Urinary bladder (tissue), 4 donors: ENCODE data around the gene MRFAP1. TPM values are rescaled to one million over a fixed set of nuclear protein-coding genes. Genes with fewer than 3 reads are reported as not detected.
A peak's percentile ranks its signal among the peaks of the same experiment; 100 is the strongest.
"Not testable (repeated sequence)": the region's sequence is repeated elsewhere in the genome, so short reads cannot be mapped to it uniquely, and the experiment has no call there.

Experiments used
- DNase-seq: peaks from one replicate; pipeline ENCODE4 v3.0.0-alpha.2; 2015; ENCODE audit errors: extremely low spot score
- H3K27ac ChIP-seq: one replicate; pipeline ENCODE4 v1.5.1; 2013; ENCODE audit warnings: low read depth, mild to moderate bottlenecking, moderate library complexity
- H3K36me3 ChIP-seq: one replicate; pipeline ENCODE4 v1.6.1; 2013; ENCODE audit warnings: mild to moderate bottlenecking, moderate library complexity; ENCODE audit not compliant: insufficient read depth
- H3K4me1 ChIP-seq: one replicate; pipeline ENCODE4 v1.6.1; 2013; ENCODE audit warnings: mild to moderate bottlenecking, moderate library complexity; ENCODE audit not compliant: insufficient read depth
- H3K4me3 ChIP-seq: one replicate; pipeline ENCODE4 v1.5.1; 2013; ENCODE audit warnings: low read depth, low read length
- WGBS: extraction: QIAGEN DNeasy Blood & Tissue Kit; methylation state at CpG from one replicate; pipeline ENCODE4 v1.1.7; 2013; 5-methylcytosine and 5-hydroxymethylcytosine counted together
- polyA plus RNA-seq: library from polyadenylated mRNA; stranded (reverse); fragments of 200-250 nt; gene quantifications from one replicate; pipeline ENCODE4 v1.2.3, GENCODE V29; 2013
- total RNA-seq: library from RNA; depleted of rRNA; stranded (reverse); fragments of >200 nt; gene quantifications from one replicate; pipeline ENCODE4 v1.2.3, GENCODE V29; 2014
- donor health status: healthy with polysubstance abuse.
- donor health status: healthy.

Gene MRFAP1
- total and polyA plus RNA-seq, 2 donors, result 81.2 to 384 TPM

DNA sequence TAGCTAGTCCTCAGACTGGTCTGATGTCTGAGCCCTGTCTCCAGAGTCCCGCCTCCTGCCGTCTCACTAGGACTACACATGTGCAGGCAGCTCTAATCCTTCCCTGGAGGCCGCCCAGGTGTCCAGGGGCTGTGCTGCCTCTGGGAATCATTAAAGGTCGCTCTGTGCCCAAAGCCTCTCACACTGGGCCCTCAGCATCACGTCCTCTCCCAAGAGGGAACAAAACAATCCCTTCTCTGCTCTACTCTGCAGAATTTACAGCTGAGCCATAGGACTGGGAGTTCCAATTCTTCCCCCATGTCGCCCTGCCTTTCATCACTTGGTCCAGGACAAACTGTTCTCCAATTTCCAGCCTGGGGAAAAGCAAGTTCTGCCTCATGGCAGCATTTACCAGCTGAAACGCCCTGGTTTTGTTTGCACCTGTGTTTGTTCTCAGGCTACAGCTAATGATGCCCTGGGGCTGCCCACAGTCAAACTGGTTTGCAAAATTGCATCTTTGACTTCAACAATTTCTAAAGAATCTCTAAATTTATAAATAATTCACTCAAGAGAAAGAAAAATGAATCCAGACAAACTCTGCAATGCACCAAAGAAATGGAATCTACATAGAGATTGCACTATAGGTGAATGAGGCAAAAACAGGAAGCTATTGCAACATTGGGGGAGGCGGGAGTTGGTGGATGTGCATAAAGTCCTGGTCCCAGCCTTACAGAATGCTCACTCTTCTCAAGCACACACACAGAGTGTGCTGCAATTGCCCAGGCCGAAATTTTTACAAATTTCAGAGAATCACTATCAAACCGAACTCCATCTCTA is 7.2 kb upstream of the MRFAP1 start:
- Histone ChIP-seq H3K27ac (no peak overlapping the region), H3K36me3 (no peaks in the 10 kb centered on the region), H3K4me1 (no peaks in the 10 kb centered on the region), H3K4me3 (no peak overlapping the region)
- 64% methylated on average over 10 of the region's 10 CpGs for WGBS
- no peak for DNase-seq

DNA sequence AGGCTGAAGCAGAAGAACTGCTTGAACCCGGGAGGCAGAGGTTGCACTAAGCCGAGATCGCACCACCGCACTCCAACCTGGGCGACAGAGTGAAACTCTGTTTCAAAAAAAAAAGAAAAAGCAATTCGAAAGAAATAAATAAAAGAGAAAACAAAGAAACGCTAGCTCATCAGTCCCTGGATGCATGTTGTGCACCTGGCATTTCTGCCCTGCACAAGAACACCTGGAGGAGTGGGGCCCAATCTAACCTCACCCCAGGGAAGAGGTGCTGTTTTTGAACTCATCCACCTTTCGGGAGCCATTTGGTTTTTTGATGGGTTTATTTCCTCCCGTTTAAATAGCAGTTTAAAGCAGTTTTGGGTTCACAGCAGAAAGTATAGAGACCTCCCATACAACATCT is 5.7 kb upstream of the MRFAP1 start:
- DNase-seq, result no peak

DNA sequence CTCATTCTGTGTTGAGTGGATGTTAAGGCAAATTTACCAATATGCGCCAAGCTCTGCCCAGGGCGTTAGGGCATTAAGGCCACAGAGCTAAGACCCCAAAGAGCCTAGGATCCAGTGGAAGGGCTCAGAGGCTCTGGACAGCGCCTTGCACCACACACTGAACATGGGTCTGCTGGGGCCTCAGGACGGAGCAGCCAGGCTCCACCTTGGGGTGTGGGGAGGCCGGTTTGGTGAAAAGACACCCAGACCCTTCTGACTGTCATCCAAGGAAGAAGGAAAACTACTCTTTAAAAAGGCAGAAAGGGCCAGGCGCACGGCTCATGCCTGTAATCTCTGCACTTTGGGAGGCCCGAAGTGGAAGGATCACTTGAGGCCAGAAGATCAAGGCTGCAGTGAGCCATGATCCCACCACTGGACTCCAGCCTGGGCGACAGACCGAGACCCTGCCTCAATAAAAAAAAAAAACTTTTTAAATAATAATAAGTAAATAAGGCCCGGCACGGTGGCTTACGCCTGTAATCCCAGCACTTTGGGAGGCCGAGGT is 1.3 kb upstream of the MRFAP1 start:
- 93% methylated on average over 14 of the region's 14 CpGs for WGBS
- Histone ChIP-seq H3K4me1 (no peaks in the 10 kb centered on the region), H3K36me3 (no peaks in the 10 kb centered on the region), H3K27ac (no peak overlapping the region), H3K4me3 (no peak overlapping the region)
- DNase-seq, result no peak

More for the DNA sequence above, 5.7 kb upstream of the MRFAP1 start:
- 95% methylated on average over 9 of the region's 9 CpGs for WGBS
- no peaks in the 10 kb centered on the region for H3K4me1 ChIP-seq
- H3K27ac ChIP-seq, result no peak overlapping the region
- no peaks in the 10 kb centered on the region for H3K36me3 ChIP-seq
- H3K4me3 ChIP-seq, result no peak overlapping the region

- Histone ChIP-seq H3K27ac (peak overlapping the region; percentile 94), H3K36me3 (no peaks in the 10 kb centered on the region), H3K4me1 (no peaks in the 10 kb centered on the region), H3K4me3 (peak overlapping the region; percentile 76)
- DNase-seq, result no peak
- WGBS, result 1% methylated on average over 50 of the region's 50 CpGs
Observed at GRCh38 chr4:6641164-6641970, 882 bp downstream of the MRFAP1 start.

DNA sequence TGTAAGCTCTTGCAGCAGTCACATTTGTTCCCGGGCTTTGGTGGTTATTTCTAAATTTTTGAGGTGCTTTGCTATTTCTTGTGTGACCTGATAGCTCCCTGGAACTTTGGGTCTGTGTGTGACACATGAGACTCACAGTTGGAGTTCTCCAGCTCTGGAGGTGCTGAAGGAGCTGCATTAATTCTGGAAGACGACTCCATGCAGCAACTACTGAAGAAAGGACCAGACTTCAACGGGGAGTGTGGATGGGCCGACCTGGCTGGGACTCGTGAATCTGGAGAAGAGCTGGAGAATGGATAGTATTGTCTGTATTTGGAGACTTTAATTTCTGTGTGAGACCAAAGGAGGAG is 1.5 kb downstream of the MRFAP1 start:
- 44% methylated on average over 5 of the region's 5 CpGs for WGBS
- Histone ChIP-seq H3K4me1 (no peaks in the 10 kb centered on the region), H3K27ac (no peak overlapping the region), H3K4me3 (peak overlapping the region; percentile 76), H3K36me3 (no peaks in the 10 kb centered on the region)
- DNase-seq, result no peak

GRCh38 chr4:6643141-6643847 is 2.8 kb downstream of the MRFAP1 start:
- H3K4me3 ChIP-seq, result no peak overlapping the region
- no peak for DNase-seq
- no peaks in the 10 kb centered on the region for H3K36me3 ChIP-seq
- no peak overlapping the region for H3K27ac ChIP-seq
- no peaks in the 10 kb centered on the region for H3K4me1 ChIP-seq
- 72% methylated on average over 8 of the region's 8 CpGs for WGBS

DNA sequence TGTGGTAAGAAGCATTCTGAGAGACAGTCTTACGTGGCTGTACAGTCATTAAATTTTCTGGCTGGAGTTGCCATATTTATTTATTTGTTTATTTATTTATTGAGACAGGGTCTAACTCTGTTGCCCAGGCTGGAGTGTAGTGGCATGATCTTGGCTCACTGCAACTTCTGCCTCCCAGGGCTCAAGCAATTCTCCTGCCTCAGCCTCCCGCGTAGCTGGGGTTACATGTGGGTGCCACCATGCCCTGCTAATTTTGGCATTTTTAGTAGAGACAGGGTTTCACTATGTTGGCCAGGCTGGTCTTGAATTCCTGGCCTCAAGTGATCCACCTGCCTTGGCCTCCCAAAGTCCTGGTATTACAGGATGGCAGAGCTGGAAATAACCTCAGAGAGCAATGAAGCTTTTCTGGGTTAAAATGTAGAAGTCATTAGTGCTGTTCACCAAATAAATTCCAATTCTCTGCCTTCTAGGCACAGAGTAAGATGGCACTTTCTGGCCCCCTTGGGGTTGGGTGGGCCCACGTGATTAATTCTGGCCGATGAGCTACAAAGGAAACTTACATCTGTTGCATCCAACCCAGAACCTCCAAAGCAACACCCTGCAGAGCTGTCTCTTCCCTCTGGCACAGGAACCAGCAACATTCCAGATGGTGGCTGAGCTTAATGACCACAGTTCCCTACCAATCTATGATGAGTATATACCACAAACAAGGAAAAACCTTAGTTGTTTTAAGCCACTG is 4.5 kb downstream of the MRFAP1 start:
- Histone ChIP-seq H3K4me1 (no peaks in the 10 kb centered on the region), H3K27ac (no peak overlapping the region), H3K36me3 (no peaks in the 10 kb centered on the region), H3K4me3 (no peak overlapping the region)
- no peak for DNase-seq
- WGBS, result 68% methylated on average over 5 of the region's 5 CpGs

- no peaks in the 10 kb centered on the region for H3K36me3 ChIP-seq
- 83% methylated on average over 5 of the region's 5 CpGs for WGBS
Observed at GRCh38 chr4:6647169-6647568, 6.7 kb downstream of the MRFAP1 start.

GRCh38 chr4:6647582-6648230 is 7.2 kb downstream of the MRFAP1 start:
- Histone ChIP-seq H3K4me1 (no peaks in the 10 kb centered on the region), H3K27ac (no peak overlapping the region), H3K36me3 (no peaks in the 10 kb centered on the region), H3K4me3 (no peak overlapping the region)
- DNase-seq, result no peak
- WGBS, result 66% methylated on average over 6 of the region's 6 CpGs

More at GRCh38 chr4:6647169-6647568, 6.7 kb downstream of the MRFAP1 start:
- H3K4me1 ChIP-seq, result no peaks in the 10 kb centered on the region
- H3K27ac ChIP-seq, result no peak overlapping the region
- DNase-seq, result no peak
- no peak overlapping the region for H3K4me3 ChIP-seq

DNA sequence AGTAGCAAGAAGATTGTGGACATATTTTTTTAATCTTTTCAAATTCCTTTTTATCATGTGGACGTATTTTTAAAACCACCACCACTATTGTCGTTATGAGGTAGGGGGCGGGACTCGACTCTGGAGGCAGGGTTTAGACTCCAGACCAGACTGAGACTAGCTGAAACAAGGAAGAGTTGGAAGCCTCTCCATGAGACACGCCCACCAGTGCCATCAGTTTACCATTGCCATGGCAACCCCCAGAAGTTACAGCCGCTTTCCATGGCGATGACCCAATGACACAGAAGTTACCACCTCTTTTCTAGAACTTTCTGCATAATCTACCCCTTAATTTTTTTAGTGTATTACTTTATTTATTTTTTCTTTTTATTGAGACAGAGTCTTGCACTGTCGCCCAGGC is 8.7 kb downstream of the MRFAP1 start:
- no peak for DNase-seq
- no peaks in the 10 kb centered on the region for H3K36me3 ChIP-seq
- WGBS, result 88% methylated on average over 8 of the region's 8 CpGs
- H3K4me1 ChIP-seq, result no peaks in the 10 kb centered on the region
- no peak overlapping the region for H3K27ac ChIP-seq
- no peak overlapping the region for H3K4me3 ChIP-seq

DNA sequence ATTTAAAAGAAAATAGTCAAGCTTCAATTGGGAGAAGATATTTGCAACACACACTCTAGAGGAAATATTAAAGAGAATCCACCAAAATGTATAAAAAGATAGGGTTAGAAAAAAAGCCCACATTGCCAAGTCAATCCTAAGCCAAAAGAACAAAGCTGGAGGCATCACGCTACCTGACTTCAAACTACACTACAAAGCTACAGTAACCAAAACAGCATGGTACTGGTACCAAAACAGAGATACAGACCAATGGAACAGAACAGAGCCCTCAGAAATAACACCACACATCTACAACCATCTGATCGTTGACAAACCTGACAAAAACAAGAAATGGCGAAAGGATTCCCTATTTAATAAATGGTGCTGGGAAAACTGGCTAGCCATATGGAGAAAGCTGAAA is 13.7 kb downstream of the MRFAP1 start:
- H3K4me1 ChIP-seq, H3K27ac ChIP-seq, DNase-seq, H3K4me3 ChIP-seq, H3K36me3 ChIP-seq: not testable (repeated sequence)
- WGBS, result 58% methylated on average over 2 of the region's 3 CpGs

DNA sequence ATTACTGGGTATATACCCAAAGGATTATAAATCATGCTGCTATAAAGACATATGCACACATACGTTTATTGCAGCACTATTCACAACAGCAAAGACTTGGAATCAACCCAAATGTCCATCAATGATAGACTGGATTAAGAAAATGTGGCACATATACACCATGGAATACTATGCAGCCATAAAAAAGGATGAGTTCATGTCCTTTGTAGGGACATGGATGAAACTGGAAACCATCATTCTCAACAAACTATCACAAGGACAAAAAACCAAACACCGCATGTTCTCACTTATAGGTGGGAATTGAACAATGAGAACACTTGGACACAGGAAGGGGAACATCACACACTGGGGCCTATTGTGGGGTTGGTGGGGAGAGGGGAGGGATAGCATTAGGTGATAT is 14.8 kb downstream of the MRFAP1 start:
- H3K4me1 ChIP-seq, H3K4me3 ChIP-seq, DNase-seq, H3K36me3 ChIP-seq, H3K27ac ChIP-seq: not testable (repeated sequence)
- 92% methylated on average over 2 of the region's 2 CpGs for whole genome bisulfite sequencing
